PC-3 (cell line): ENCODE measurements around the gene CCDC86. TPM values are rescaled to one million over a fixed set of nuclear protein-coding genes. Genes with fewer than 3 reads are reported as not detected.

Source experiments
- ATAC-seq: fragments of 200-7000 bp; cut with Tn5 transposase; 2 replicates; pipeline ENCODE4 v1.9.1; 2020; ENCODE audit warnings: mild to moderate bottlenecking, moderate library complexity
- BruUV-seq: library from RNA; stranded (reverse); fragments of 400-500 nt; replicated peaks from 2 replicates; lab custom pipeline; 2021; lab: Mats Ljungman, UMichigan
- CTCF ChIA-PET: fragments of 300-600 bp; sonication (Branson Sonifier 250); formaldehyde crosslinking; loops from one replicate; lab custom pipeline; 2022; ENCODE audit warnings: antibody characterized with exemption; lab: Charles Lee
- POLR2A ChIA-PET: fragments of 300-600 bp; sonication (Branson Sonifier 250); formaldehyde crosslinking; loops from one replicate; lab custom pipeline; 2022; ENCODE audit warnings: antibody characterized with exemption; ENCODE audit not compliant: unreplicated experiment; lab: Charles Lee
- DNase-seq: peaks from one replicate; pipeline ENCODE4 v3.0.0-alpha.2; 2015
- H2AFZ ChIP-seq: fragments of 300-600 bp; sonication (generic); 2 replicates; pipeline ENCODE4 v1.6.0; 2016; ENCODE audit warnings: antibody characterized with exemption, low read length
- H3F3A ChIP-seq: fragments of 300-600 bp; sonication (generic); one replicate; pipeline ENCODE4 v1.6.0; 2017; ENCODE audit warnings: antibody characterized with exemption, low read length, control low read depth, mild to moderate bottlenecking; ENCODE audit not compliant: unreplicated experiment
- H3K27ac ChIP-seq: fragments of 300-600 bp; sonication (generic); 2 replicates; pipeline ENCODE4 v1.5.1; 2016; ENCODE audit warnings: mild to moderate bottlenecking, low read length
- H3K27me3 ChIP-seq: fragments of 300-600 bp; sonication (generic); 2 replicates; pipeline ENCODE4 v1.6.1; 2016; ENCODE audit warnings: low read length, mixed read lengths
- H3K36me3 ChIP-seq: fragments of 300-600 bp; sonication (generic); 2 replicates; pipeline ENCODE4 v1.6.1; 2016; ENCODE audit warnings: low read depth, mixed run types, low read length, mixed read lengths
- H3K4me1 ChIP-seq: fragments of 300-600 bp; sonication (generic); 2 replicates; pipeline ENCODE4 v1.5.1; 2016; ENCODE audit warnings: low read length; ENCODE audit not compliant: insufficient read depth
- H3K4me2 ChIP-seq: fragments of 300-600 bp; sonication (generic); 2 replicates; pipeline ENCODE4 v1.6.0; 2016; ENCODE audit warnings: low read length
- H3K4me3 ChIP-seq: fragments of 300-600 bp; sonication (generic); 2 replicates; pipeline ENCODE4 v1.5.1; 2016; ENCODE audit warnings: mild to moderate bottlenecking, low read length, mixed read lengths
- H3K79me2 ChIP-seq: fragments of 300-600 bp; sonication (generic); 2 replicates; pipeline ENCODE4 v1.6.1; 2017; ENCODE audit warnings: low read length, mixed read lengths
- H3K9ac ChIP-seq: fragments of 300-600 bp; sonication (generic); 2 replicates; pipeline ENCODE4 v1.6.0; 2016; ENCODE audit warnings: mild to moderate bottlenecking, low read length
- H3K9me2 ChIP-seq: fragments of 300-600 bp; sonication (generic); replicated peaks from 2 replicates; pipeline ENCODE4 v1.6.1; 2016; ENCODE audit warnings: mixed run types, low read length, mixed read lengths
- H3K9me3 ChIP-seq: fragments of 300-600 bp; sonication (generic); 2 replicates; pipeline ENCODE4 v1.6.1; 2016; ENCODE audit warnings: low read length, mixed read lengths
- H4K20me1 ChIP-seq: fragments of 300-600 bp; sonication (generic); 2 replicates; pipeline ENCODE4 v1.6.1; 2016; ENCODE audit warnings: low read length, mixed read lengths
- CTCF ChIP-seq: fragments of 300-600 bp; sonication (generic); conservative IDR thresholded peaks from 2 replicates; pipeline ENCODE4 v1.5.1; 2017; ENCODE audit warnings: antibody characterized with exemption, low read depth, mild to moderate bottlenecking, low read length
- EZH2 ChIP-seq: fragments of 300-600 bp; sonication (generic); IDR thresholded peaks from one replicate; pipeline ENCODE4 v1.6.1; 2017; ENCODE audit warnings: antibody characterized with exemption, mild to moderate bottlenecking, low read length; ENCODE audit not compliant: unreplicated experiment
- EZH2phosphoT487 ChIP-seq: fragments of 300-600 bp; sonication (generic); IDR thresholded peaks from 2 replicates; pipeline ENCODE4 v1.6.1; 2018; ENCODE audit warnings: mild to moderate bottlenecking, antibody characterized with exemption, low read length, borderline replicate concordance
- intact Hi-C: fragments of 100-400 bp; cut with micrococcal nuclease; formaldehyde crosslinking; loops from 2 replicates; pipeline ENCODE4 v1.9.0; 2023
- total RNA-seq: library from RNA; depleted of rRNA; stranded (reverse); fragments of >200 nt; gene quantifications from 2 replicates; pipeline ENCODE4 v1.2.3, GENCODE V29; 2014

CCDC86 gene
- total RNA-seq, 1 experiment from 2014 or later, result 67.9 TPM

- Histone ChIP-seq H3K4me3 (no peak overlapping the region), H3K27me3 (no peaks in the 10 kb centered on the region), H3K4me1 (peaks cover 8% of the 10 kb centered on the region), H3K36me3 (peaks cover 25% of the 10 kb centered on the region; the same call in 1 of the 2 replicates), H3K9me2 (no peaks in the 10 kb centered on the region), H3K4me2 (no peak overlapping the region), H4K20me1 (no peaks in the 10 kb centered on the region), H3K79me2 (no peaks in the 10 kb centered on the region), H3K27ac (no peak overlapping the region), H3K9ac (no peak overlapping the region), H3F3A (no peaks in the 10 kb centered on the region), H2AFZ (no peak overlapping the region), H3K9me3 (no peaks in the 10 kb centered on the region)
- CTCF ChIA-PET, result no interaction called here
- POLR2A ChIA-PET, result no interaction called here
- no peak for ATAC-seq
- BruUV-seq, result no TSS peak
- intact Hi-C loops, result no loop called here
- TF ChIP-seq EZH2 (no peak), EZH2phosphoT487 (no peak), CTCF (no peak)
- no peak for DNase-seq
Observed at GRCh38 chr11:60852982-60853950, 11.4 kb downstream of the CCDC86 start.

GRCh38 chr11:60854140-60854846 is 12.4 kb downstream of the CCDC86 start:
- H3K27me3 ChIP-seq, result no peaks in the 10 kb centered on the region
- H3K9me3 ChIP-seq, result no peaks in the 10 kb centered on the region
- H3K36me3 ChIP-seq, result peaks cover 21% of the 10 kb centered on the region; the same call in 1 of the 2 replicates
- ChIA-PET POLR2A (no interaction called here), CTCF (no interaction called here)
- H2AFZ ChIP-seq, result no peak overlapping the region
- TF ChIP-seq CTCF, result no peak
- no peak for TF ChIP-seq EZH2phosphoT487
- no peak for TF ChIP-seq EZH2
- H3F3A ChIP-seq, result no peaks in the 10 kb centered on the region
- BruUV-seq, result no TSS peak
- no peak overlapping the region for H3K9ac ChIP-seq
- H3K4me1 ChIP-seq, result peaks cover 8% of the 10 kb centered on the region
- no peaks in the 10 kb centered on the region for H3K9me2 ChIP-seq
- DNase-seq, result no peak
- no peak overlapping the region for H3K4me2 ChIP-seq
- no peaks in the 10 kb centered on the region for H3K79me2 ChIP-seq
- H3K4me3 ChIP-seq, result no peak overlapping the region
- ATAC-seq, result no peak
- H4K20me1 ChIP-seq, result no peaks in the 10 kb centered on the region
- intact Hi-C loops, result no loop called here
- no peak overlapping the region for H3K27ac ChIP-seq
